DMS153 treated with DMSO at 0.1 percent for 48 hours (cell line): ENCODE results near the gene APOBR.
A peak's percentile ranks its signal among the peaks of the same experiment; 100 is the strongest.
"Not testable (repeated sequence)": the region's sequence is repeated elsewhere in the genome, so short reads cannot be mapped to it uniquely, and the experiment has no call there.

Experiments
- DNase-seq: peaks from one replicate; lab custom pipeline; 2025; ENCODE audit not compliant: unreplicated experiment; lab: John Stamatoyannopoulos, UW

Gene APOBR

GRCh38 chr16:28494121-28494851 lies at the start of gene APOBR:
Gene APOBR, plus strand, starts transcription at chr16:28494643. Its CDS starts 39 bp downstream, at chr16:28494682.
- DNase-seq: no peak

GRCh38 chr16:28446388-28446787 lies 48.1 kb upstream of the APOBR start:
- not testable (repeated sequence) for DNase-seq

- DNase-seq: not testable (repeated sequence)
Measured at GRCh38 chr16:28447081-28447480, 47.4 kb upstream of the APOBR start.

- no peak for DNase-seq
Measured at GRCh38 chr16:28473714-28474265, 20.7 kb upstream of the APOBR start.

GRCh38 chr16:28475221-28475620 lies 19.2 kb upstream of the APOBR start:
- no peak for DNase-seq

- DNase-seq: no peak
Measured at GRCh38 chr16:28477311-28477920, 17.0 kb upstream of the APOBR start.

GRCh38 chr16:28478506-28479180 lies 15.8 kb upstream of the APOBR start:
- no peak for DNase-seq

- no peak for DNase-seq
Measured at GRCh38 chr16:28482026-28482425, 12.4 kb upstream of the APOBR start.

- not testable (repeated sequence) for DNase-seq
Measured at GRCh38 chr16:28483361-28483760, 11.1 kb upstream of the APOBR start.

GRCh38 chr16:28486266-28486665 lies 8.2 kb upstream of the APOBR start:
- DNase-seq: no peak

GRCh38 chr16:28491230-28491969 lies 3.0 kb upstream of the APOBR start:
- DNase-seq: no peak

GRCh38 chr16:28491970-28492474 lies 2.4 kb upstream of the APOBR start, which contains the start of gene CLN3:
Gene CLN3, minus strand, starts transcription at chr16:28492074. Its CDS starts 315 bp downstream, at chr16:28491759.
- DNase-seq: peak; percentile 82

GRCh38 chr16:28492511-28492910 lies 1.9 kb upstream of the APOBR start:
- no peak for DNase-seq

- DNase-seq: no peak
Measured at GRCh38 chr16:28495098-28495793, 803 bp downstream of the APOBR start.

- no peak for DNase-seq
Measured at GRCh38 chr16:28495795-28496749, 1.6 kb downstream of the APOBR start.

GRCh38 chr16:28496844-28497243 lies 2.4 kb downstream of the APOBR start:
- no peak for DNase-seq

GRCh38 chr16:28497386-28497785 lies 2.9 kb downstream of the APOBR start:
- DNase-seq: no peak

- no peak for DNase-seq
Measured at GRCh38 chr16:28497861-28498599, 3.6 kb downstream of the APOBR start.
